ENCODE data around the gene PLXNC1.

Gene PLXNC1

DNA sequence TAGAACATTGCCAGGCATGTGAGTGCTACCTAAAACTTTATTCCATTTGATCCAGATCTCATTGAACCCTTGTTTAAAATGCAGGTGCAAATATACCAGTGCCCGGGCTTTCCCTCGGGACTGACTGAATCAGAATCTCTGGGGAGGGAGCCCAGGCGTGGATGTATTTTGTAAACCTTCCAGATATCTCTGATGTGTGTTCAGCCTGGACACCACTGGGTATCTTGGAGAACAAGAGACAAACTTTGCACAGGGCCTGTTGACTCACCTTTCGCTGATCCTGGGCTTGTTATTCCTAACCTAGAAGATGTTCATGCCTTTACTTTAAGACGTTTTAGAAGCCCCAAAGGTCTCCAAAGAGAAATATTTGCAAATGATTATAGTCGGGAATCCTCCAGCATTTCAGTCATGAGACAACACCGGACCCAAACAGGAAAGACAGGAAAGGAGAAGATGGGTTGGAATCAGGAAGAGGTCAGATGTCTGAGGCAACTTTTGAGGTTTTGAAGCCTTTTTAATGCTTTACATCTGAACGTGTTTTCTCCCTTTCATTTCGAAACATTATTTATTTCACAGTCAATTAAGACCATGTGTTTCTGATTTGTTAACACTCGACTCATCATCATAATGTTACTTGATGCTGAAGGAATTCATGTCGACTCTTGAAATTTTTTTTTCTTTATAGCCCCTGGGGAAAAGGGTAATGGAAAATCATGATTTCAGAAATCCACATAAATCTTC lies 118.6 kb downstream of the PLXNC1 start:
- DNase-seq, result no peak

DNA sequence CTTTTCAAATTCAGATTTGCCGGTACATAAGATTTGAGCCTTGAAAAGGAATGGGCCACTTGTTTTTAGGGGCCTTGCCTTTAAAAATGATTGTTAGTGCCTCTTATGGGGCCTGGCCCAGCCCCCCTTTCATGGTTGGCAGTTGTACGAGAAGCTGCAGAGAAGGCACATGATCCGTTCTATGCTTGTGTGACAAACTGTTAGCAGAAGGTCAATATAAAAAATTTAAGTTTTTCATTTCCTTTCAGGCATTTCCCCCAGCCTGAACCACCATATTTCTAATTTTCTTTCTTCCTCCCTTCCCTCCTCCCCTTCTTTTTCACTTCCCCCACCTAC lies 119.1 kb downstream of the PLXNC1 start:
- no peak for DNase-seq

DNA sequence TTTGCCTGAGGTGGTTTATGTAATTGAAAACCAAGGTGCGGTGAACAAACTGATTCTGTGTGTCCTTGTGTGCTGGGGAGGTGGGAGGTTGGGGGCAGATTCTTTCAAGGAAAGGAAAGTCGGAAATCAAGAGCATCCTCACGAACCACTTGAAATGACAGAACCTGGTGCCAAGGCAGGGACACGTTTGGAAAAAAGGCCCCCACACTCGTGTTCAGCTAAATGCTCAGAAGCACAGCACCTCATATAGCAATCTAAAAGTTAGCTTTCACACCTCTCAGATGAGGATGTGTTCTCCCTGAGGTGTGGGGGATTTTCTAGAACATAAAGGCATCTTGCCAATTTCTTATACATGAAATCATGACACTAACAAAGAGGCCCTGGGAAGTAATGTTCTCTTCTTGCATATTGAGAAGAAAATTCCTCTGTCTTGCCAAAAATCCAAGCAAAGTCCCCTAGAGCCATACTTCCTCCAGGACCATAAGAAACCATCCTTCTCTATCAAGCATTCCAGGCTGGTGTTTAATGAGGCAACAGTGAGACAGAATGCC lies 119.6 kb downstream of the PLXNC1 start:
- no peak for DNase-seq

DNA sequence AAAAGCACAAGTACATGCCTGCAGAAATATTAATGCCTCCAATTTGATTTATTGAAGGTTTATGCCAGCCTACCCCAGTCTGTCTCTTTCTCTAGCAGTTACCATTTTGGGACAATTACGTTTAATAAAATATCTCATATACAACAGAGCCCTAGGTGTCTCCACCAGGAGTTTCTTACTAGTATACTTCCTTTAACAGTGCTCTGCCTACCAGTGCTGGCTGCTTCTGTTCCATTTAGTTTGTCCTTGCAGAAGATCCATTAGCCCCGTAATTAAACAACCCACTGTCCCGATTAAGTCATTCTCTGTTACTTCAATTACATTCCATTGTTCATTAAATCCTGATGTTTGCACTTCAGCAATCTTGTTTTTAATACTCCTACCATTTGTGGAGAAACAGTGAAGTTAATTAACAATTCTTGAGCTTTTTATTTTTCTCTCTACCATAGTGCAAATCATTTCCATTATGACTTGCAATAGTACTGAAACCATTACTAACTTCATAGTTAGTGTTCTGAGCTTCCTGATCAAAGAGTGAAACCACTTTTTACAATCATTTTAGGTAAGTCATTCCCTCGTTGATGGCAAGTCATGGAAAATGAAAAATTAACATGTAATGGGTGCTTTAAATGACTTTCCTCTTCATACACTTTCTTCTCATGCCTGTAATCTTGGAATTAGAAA lies 121.1 kb downstream of the PLXNC1 start:
- peak in 1 of 5 donors; percentile 42 for DNase-seq

DNA sequence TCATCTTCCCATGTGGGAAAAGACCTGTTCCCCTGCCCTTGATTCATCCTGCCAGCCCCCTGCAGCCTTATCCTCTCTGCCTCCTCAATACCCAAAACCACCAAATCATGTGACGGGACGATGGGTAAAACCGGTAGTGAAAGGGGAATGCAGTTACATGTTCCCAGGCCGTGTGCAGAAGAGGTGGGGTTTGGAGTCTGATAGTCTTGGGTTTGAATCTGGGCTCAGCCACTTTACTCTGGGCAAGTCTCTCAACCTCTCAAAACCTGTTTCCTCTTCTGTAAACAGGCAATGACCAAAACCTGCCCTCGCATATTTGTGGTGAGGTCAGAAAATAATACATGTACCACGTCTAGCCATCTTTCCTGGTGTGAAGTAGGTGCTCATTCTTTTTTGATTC lies 123.0 kb downstream of the PLXNC1 start:
- DNase-seq, result peak in 1 of 5 donors; percentile 4

DNA sequence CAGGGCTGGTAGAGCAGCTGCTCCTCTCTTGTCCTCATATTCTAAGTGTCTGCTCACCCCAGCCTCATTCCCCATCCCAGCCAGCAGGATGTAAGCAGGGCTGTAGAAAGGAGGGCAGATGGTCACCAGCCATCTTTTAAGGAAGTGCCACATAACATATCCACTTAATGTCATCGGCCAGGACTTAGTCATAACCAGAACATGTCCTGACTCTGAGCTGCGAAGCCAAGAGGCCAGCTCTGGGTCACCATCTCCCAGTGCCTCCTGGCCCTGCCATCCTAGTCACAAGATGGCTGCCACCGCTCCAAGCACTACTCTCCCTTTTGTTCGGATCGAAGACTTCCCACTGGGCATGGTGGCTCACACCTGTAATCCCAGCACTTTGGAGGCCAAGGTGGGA lies 123.9 kb downstream of the PLXNC1 start:
- DNase-seq, result no peak

DNA sequence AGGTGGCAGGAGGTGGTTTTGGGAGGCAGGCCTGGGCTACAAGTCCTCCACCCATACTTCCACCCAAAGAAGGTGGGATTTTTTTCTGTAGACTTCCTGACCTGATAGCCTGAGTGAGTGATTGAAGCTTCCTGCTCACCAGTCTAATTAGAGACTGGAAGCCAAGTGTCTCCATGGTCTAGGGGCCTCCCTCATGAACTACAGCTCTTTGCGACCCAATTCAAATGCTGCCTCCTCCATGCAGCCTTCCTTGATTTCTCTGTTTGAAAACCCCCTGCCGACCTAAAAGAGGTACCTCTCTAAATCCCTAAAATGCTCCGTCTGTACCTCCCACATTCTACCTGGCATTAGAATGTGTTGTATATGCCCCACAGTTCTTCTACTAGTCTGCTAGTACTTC lies 124.9 kb downstream of the PLXNC1 start:
- no peak for DNase-seq

DNA sequence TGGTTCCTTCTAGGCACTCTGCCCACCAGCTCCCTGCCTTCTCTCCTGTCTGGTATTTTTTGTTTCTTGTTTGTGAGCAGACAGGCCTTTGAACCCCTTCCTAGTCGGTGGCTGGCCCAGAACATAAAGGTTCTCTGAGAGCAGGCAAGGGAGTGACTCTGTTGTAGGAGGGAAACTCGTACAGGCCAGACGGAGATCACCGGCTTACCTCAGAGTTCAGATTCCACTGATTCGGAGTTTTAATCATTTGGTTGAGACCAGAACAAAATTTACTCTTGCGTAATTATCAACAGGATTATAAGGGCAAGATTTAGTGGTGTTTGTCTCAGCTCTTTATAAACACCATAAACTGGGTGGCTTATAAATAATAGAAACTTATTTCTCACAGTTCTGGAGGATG lies 128.3 kb downstream of the PLXNC1 start:
- DNase-seq, result no peak

DNA sequence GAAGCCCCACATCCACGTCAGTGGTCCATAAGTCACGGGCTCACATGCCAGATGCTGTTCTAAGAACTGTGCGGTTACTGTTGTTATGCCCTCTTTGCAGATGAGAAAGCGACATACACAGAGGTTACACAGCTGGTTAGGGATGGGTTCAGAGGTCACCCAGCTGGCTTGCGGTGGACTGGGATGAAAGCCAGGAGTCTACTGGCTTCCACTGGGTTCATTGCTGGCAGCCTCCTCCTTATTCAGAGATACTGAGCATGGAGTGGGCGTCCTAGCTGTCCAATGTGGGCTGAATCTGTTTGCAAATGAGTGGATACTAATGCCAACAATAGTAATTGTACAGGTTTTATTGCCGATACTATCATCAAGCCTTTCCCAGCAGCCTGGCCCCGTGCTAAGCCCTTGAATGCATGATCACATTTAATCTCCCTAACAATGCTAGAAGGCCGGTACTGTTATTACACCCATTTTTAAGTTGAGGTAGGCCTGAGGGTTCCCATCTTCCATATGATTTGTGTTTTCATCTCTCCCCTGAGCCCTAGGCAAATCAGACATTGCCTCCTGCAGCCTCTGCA lies 129.1 kb downstream of the PLXNC1 start:
- DNase-seq, result no peak

DNA sequence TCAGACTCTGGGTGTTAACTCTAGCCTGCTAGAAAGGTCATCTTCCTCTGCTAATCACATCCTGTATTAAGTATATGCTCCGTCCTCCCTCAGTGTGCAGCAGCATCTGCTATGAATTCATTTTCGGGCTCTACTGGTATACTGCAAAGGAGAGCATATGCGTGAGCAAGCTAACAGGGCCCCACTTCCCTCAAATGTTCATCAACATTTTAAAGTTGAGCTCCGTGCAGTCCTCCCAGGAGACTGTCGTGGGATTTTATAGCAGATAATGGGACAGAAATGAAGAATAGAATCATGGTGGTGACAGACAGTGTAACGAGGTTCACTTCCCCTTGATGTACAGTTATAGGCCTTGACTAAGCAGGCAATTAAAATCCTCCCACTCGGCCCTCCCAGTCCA lies 131.7 kb downstream of the PLXNC1 start:
- DNase-seq, result no peak

DNA sequence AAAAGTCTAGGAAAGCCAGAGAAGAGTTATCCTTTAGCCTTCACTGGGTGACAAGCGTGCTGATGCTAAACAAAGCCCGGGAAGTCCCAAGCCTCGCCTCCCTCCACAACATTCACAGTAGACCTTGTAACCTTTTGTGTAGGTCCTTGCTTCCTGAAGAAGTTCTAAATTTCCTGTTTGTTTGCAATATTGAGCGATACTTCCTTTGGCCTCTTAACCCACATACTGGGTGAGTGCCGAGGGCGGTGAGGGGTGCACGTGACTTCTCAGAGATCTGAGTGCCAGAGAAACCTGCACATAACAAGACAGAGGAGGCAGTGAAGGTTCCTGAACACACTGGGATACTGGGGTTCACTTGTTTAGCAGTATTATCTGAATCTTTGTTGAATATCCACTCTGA lies 134.3 kb downstream of the PLXNC1 start:
- peak in 4 of 5 donors; percentile 16 to 76 (median 22) for DNase-seq

DNA sequence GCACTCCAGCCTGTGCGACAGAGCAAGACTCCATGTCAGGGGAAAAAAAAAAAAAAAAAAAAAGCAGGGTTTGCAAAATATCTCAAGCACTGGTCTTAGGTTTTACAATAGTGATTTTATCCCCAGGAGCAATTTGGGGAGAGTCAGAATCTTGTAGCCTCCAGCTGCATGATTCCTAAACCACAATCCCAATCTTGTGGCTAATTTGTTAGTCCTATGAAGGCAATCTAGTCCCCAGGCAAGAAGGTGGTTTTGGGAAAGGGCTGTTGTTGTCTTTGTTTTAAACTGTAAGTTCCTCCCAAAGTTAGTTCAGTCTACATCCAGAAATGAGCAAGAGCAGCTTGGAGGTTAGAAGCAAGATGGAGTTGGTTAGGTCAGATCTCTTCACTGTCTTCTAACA lies 135.7 kb downstream of the PLXNC1 start:
- DNase-seq, result no peak

DNA sequence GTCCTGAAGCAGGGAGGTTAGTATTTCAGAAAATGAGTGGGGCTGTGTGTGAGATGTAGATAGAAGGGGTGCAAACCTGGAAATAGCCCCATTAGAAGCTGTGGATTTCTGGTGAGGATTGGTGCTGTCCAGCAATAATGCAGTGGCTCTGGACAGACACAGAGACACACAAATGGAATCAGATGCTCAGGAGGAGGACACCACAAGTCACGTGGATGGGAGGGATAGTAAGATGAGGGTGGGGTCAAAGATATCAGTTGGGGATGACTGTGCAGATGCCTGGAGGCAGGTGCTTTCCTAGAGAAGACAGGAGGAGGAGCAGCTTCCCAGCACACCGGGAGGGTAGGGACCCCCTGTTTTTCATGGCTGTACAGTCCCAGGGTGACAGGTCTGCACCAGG lies 136.5 kb downstream of the PLXNC1 start:
- no peak for DNase-seq

DNA sequence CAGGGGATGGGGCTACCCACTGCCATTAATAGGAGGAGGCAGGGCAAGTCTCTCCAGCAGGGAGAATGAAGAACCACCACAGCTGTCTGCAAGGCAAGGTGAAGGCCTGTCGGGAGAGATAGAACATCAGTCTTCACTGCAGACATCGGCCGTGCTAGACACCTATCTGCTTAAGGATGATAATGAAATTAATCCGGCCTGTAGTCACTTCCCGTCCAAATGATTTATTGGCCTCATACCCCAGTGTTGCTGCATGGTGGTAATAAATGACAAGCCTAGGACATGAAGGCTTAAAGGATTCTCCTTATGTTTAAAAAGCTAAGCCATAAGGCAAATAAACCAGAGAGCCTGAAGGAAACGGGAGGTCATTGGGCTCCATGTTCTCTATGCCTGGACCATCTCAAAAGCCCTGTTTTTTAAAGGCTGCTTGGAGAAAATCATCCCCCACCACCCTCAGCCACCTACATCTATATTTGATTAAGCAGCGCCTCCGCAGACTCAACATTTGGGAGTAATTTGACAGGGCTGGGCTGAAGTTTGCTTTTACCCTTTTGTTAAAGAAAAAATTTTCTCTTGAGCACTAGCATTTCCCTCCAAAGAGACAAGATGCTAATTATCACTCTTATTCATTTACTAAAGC lies 137.7 kb downstream of the PLXNC1 start:
- no peak for DNase-seq

DNA sequence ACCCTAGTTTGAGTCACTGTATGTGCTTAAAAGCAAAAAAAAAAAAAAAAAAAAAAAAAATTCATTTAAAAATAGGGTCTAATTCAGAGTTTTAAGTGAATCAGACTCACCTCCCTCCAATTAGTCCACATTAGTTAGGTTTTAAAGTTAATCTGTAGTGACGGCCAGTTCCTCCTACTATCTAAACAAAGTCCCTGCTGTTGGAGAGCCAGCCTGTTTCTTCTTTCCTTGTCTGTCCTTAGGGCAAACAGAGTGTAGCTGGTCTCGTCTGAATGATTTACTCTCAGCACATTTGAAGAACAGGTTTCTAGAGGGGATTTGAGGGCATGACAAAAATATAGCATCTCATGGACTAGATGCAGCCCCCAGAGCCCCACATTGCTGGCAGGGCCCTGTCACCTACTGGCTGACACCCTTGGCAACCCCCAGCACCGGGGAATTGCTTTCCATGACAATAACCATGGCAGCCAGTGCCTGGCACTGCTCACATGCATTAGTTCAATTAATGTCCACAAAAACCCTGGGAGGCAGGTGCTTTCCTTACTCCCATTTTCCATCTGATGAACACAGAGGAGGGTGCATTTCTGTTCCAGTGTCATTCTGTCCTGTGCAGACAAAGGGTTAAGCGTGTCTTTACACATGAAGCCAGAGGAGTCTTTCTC lies 138.3 kb downstream of the PLXNC1 start:
- DNase-seq, result no peak

DNA sequence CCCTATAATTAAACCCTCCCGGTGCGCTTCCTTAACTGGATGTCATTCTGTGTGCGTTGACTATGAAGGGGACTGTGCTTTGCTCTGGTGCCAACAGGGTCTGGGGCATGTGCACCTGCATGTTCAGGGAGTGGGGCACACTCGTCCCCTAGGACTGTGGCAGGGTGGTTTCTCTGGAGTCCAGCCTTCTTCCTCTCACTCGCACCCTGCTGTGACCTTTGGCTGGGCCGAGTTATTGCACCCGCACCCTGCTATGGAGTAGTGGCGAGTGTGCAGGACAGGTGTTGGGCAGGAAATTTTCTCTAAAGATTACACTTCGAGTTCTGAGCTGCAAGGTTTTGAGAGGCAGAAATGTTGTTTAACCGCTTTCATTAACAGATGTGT lies 138.9 kb downstream of the PLXNC1 start:
- DNase-seq, result no peak

DNA sequence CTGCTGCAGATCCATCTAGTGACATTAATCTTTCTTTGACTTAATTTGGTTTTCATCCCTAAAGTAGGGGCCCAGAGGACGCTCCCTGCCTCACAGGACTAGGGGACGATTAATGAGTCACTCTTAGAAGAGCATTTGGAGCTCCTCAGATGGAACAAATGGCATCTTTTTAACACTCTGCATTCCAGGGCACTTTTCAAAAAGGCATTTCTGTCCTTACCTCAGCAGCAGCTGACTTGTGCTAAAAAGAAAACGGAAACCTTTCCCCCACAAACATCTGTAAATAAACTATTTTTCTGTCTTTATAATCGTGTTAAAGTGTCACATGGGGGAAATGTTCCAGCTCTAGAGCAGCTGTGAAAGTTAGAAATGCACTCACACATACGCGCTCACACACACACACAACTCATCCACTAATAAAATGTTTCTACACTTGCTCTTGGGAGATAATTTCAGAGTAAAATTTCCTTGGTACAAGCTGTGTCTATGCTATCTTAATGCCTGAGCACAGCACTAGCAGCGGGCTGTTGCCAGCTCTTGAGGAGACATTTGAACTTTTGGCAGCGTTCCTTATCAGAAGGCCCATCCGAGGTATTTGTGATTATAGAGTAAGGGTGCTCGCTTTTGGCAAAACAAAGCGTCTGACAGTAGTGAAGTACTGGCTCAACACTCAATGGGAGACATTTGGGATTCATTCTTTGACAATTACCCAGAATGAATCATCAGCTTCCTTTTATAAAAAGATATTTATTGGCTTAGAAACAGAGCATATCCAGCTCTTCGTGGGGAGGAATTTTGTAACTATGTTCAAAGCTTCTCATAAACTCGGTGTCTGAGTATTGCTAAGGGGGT lies 141.3 kb downstream of the PLXNC1 start:
- DNase-seq, result no peak

DNA sequence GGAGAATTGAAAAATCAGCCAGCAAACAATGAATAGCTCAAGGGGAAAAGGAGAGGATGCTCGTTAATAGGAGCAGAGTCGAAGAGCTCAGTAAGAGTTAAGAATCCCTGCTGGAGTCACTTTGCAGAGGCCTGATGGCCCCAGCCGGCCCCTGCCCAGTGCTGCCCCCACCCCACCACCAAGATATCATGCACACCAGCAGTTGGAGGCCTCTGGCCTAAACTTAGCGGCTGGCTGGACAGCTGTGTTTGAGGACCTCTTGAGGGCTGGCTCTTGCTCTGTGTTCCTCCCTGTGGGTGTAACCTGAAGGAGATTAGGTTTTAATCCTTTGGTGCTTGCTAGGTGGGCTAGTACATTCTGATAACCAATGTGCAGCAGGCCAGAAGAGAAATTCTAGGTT lies 142.0 kb downstream of the PLXNC1 start:
- no peak for DNase-seq

DNA sequence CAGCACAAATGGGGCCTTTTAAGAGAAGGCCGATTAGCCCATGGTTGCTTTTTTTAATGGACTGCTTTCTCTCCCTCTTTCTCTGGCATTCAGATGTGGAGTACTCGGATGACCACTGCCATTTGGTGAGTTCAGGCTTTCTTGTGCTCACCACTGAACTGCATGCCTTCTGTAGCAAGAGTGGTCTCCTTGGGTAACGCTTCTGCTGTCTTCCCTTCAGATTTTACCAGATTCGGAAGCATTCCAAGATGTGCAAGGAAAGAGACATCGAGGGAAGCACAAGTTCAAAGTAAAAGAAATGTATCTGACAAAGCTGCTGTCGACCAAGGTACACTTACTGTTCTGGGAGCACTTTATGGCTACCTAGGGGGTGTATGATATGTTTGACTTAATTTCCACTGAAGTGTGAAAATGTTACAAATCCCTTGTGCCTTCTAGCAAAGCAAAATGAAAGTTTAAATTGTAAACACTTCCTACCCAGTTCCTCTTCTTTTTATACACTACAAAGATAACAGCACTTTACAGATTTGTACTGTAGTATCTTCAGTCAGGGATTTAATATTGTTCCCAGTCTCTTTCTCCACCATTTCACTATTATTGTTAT lies 148.8 kb downstream of the PLXNC1 start:
- no peak for DNase-seq

DNA sequence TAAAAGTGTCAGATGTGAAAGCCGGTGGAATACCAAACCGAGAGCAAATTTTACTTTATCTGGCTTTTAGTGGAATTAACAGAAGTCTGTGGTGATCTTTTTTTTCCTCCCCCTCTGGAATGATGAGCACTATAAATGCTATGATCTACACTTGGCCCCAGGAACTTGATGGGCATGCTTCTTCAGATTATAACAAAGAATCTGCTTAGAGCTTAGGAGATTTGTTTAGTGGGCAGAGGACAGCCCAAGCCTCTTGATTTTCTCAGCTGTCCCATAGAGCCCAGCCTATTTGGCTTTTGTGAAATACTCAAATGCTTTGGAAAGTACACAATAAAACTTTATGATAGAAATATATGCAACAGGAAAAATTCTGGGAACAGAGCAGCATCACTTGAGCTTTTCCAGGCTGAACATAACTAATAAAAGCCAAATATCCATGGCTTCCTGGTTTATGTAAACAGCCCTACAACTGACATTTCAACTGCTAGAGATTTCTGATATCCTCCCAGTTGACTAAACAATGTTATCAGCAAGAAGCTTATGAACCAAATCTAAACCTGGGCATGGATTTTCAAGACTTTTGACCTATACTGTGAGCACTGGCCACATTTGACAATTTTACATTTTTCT lies 149.6 kb downstream of the PLXNC1 start:
- DNase-seq, result no peak

DNA sequence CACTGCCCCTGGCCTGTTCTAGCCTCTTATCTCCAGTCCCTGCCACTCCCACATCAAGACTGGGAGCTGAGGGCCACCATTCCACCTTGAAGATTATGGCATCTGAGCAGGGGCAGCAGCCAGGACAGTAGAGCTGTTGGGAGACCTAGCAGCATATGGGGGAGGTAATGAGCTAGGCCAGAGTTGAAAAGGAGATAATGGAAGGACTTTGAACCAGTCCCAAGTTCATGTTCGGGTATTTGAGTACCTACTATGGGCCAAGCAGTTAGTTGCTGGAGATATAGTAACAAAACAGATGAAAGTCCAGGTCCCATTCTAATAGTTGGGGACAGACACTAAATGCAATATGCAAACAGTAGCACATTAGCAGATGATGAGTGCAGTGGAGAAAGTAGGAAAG lies 151.5 kb downstream of the PLXNC1 start:
- DNase-seq, result no peak

Measured in T-helper 1 cell (primary cell).